Activated CD4-positive, alpha-beta memory T cell treated with anti-CD3 and anti-CD28 coated beads, Interleukin-2, amount 10 ng/mL, durations not matched to agents 7 days and 5 days (primary cell): ENCODE measurements around the gene ME3. TPM values are rescaled to one million over a fixed set of nuclear protein-coding genes. Genes with fewer than 3 reads are reported as not detected.

Experiments used
- CTCF ChIA-PET: fragments of 350-600 bp; sonication (Branson Sonifier 250); formaldehyde crosslinking; loops from one replicate; lab custom pipeline; 2021; ENCODE audit warnings: antibody characterized with exemption, inconsistent platforms; lab: Charles Lee
- POLR2A ChIA-PET: fragments of 350-600 bp; sonication (Branson Sonifier 250); formaldehyde crosslinking; loops from one replicate; lab custom pipeline; 2021; ENCODE audit warnings: antibody characterized with exemption; lab: Charles Lee
- DNase-seq: peaks from one replicate; pipeline ENCODE4 v3.0.0-alpha.2; 2020
- H3K27ac Mint-ChIP-seq: one replicate; pipeline ENCODE4 v1.8.0; 2021; ENCODE audit warnings: mild to moderate bottlenecking, mixed read lengths
- H3K27me3 Mint-ChIP-seq: one replicate; pipeline ENCODE4 v1.8.0; 2021; ENCODE audit warnings: mixed read lengths
- H3K36me3 Mint-ChIP-seq: one replicate; pipeline ENCODE4 v1.8.0; 2021; ENCODE audit warnings: low read depth, mixed read lengths
- H3K4me1 Mint-ChIP-seq: one replicate; pipeline ENCODE4 v1.8.0; 2021; ENCODE audit warnings: mixed read lengths
- H3K4me3 Mint-ChIP-seq: one replicate; pipeline ENCODE4 v1.8.0; 2021; ENCODE audit warnings: mild to moderate bottlenecking, mixed read lengths
- H3K9me3 Mint-ChIP-seq: one replicate; pipeline ENCODE4 v1.8.0; 2021; ENCODE audit warnings: mixed read lengths
- total RNA-seq, 2 experiments: library from RNA; stranded (reverse); gene quantifications; one replicate each; pipeline ENCODE4 v1.2.3, GENCODE V29; 2021

ME3 gene
- total RNA-seq, 2 experiments from 2014 or later: 0.83 to 0.93 TPM

DNA sequence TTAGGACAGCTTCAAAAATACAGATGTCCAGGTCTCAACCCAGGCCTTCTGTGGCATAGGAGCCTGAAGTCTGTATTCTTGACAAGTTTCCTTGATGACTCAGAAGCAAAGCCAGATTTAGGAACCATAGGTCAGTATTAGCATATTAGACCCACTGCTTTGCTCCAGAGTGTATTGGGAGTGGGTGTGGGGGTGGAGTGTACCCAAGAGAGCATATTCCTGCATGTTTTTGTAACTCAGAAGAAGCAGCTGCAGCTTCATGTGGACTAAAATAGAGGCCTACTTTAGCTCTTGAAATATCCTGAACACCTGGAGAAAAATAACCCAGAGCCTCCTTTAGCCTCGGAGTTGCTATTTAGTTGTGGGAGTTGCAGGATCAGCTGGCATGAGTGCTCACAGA, 191.0 kb downstream of the ME3 start:
- Mint-ChIP-seq H3K27me3 (no peaks in the 10 kb centered on the region), H3K27ac (no peak overlapping the region), H3K36me3 (no peaks in the 10 kb centered on the region), H3K4me3 (no peak overlapping the region), H3K4me1 (no peaks in the 10 kb centered on the region), H3K9me3 (no peaks in the 10 kb centered on the region)
- CTCF ChIA-PET: no interaction called here
- DNase-seq: no peak
- POLR2A ChIA-PET: no interaction called here

GRCh38 chr11:86478348-86478747, 194.1 kb downstream of the ME3 start:
- CTCF ChIA-PET: no interaction called here
- H3K4me1 Mint-ChIP-seq: no peaks in the 10 kb centered on the region
- no peaks in the 10 kb centered on the region for H3K36me3 Mint-ChIP-seq
- no peak for DNase-seq
- no peaks in the 10 kb centered on the region for H3K9me3 Mint-ChIP-seq
- H3K4me3 Mint-ChIP-seq: no peak overlapping the region
- no peak overlapping the region for H3K27ac Mint-ChIP-seq
- POLR2A ChIA-PET: no interaction called here
- no peaks in the 10 kb centered on the region for H3K27me3 Mint-ChIP-seq

DNA sequence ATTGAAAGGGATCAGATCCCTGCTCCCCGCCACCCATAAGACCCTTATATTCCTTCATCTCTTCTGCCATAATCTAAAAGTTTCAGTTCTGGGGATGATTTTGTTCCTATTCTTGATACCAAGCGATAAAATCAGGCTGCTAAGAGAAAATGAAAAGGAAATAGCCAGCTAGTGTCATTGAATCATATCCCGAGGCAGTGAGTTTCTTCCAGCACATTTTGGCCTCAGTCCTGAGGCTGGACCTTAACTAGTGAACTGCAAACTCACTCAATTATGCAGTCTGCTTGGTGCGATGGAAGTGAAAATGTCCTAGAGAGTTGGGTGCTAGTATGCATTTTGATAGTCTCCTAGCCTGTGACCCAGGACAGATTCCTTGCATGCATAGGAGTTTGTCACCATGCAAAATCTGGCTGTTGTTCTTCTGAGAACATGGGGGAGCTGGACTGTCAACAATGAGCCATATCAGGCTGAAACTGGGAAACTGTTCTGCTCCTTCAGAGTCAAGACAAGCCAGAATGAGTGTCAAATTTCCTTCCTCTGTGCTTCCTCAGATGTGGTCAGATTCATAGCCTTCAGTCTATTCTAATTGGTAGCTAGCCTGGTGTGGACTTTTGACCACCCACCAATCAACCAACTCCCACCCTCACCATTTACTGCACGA, 194.8 kb downstream of the ME3 start:
- POLR2A ChIA-PET: no interaction called here
- no peaks in the 10 kb centered on the region for H3K27me3 Mint-ChIP-seq
- CTCF ChIA-PET: no interaction called here

GRCh38 chr11:86476109-86476861, 196.1 kb downstream of the ME3 start:
- Mint-ChIP-seq H3K27ac (no peak overlapping the region), H3K4me3 (no peak overlapping the region), H3K9me3 (no peaks in the 10 kb centered on the region), H3K27me3 (no peaks in the 10 kb centered on the region), H3K4me1 (no peaks in the 10 kb centered on the region), H3K36me3 (no peaks in the 10 kb centered on the region)
- ChIA-PET CTCF (interaction anchor here (0.6 kb wide), 1 partner anchor 622 kb away, joined by 4 read pairs; no protein-coding TSS in a partner anchor), POLR2A (no interaction called here)
- no peak for DNase-seq

More for the DNA sequence above, 194.8 kb downstream of the ME3 start:
- no peaks in the 10 kb centered on the region for H3K9me3 Mint-ChIP-seq
- H3K4me1 Mint-ChIP-seq: no peaks in the 10 kb centered on the region
- H3K36me3 Mint-ChIP-seq: no peaks in the 10 kb centered on the region
- DNase-seq: no peak
- no peak overlapping the region for H3K27ac Mint-ChIP-seq
- no peak overlapping the region for H3K4me3 Mint-ChIP-seq

GRCh38 chr11:86475027-86475426, 197.4 kb downstream of the ME3 start:
- no peaks in the 10 kb centered on the region for H3K4me1 Mint-ChIP-seq
- CTCF ChIA-PET: no interaction called here
- H3K9me3 Mint-ChIP-seq: no peaks in the 10 kb centered on the region
- H3K27ac Mint-ChIP-seq: no peak overlapping the region
- DNase-seq: no peak
- no peak overlapping the region for H3K4me3 Mint-ChIP-seq
- POLR2A ChIA-PET: no interaction called here
- H3K36me3 Mint-ChIP-seq: no peaks in the 10 kb centered on the region
- no peaks in the 10 kb centered on the region for H3K27me3 Mint-ChIP-seq

DNA sequence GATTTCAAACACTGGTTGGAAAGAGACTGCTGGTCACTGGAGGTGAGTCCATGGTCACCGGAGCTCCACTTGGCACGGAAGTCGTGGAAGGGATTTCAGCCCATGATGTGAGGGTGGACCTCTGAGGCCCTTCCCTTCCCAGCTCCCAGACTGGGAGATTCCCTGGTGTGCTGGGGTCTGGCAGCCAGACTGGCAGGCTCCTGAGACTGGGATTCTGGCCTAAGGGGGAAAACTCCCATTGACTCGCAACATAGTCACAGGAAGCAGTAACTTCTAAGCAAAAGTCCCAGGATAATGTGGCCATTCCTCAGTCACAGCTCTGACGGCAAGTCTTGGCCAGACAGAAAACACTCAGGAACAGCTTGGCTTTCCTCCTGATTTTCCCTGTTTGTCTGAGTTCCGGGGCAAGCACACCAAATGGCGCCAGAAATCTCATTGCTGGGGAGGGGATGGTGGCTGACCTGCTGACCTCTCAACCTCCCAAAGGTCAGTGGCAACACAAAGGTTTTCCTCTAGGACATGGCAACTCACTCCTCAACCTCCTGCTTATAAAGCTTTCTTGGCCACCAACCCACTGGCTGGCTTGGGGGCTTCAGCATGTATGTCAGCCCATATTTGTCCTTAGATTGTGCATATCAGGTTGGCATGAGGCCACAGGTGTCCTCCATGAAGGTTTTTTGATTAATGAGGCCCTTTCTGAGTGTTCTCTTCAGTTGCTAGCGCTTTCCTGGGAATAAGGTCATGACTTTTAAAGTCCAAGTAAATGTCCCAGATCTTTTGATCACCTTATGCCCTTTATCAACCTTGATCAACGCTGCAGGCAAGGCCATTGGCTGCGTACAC, 198.2 kb downstream of the ME3 start:
- Mint-ChIP-seq H3K27me3 (no peaks in the 10 kb centered on the region), H3K27ac (no peak overlapping the region), H3K4me1 (no peaks in the 10 kb centered on the region), H3K9me3 (no peaks in the 10 kb centered on the region), H3K4me3 (no peak overlapping the region), H3K36me3 (no peaks in the 10 kb centered on the region)
- CTCF ChIA-PET: no interaction called here
- no peak for DNase-seq
- POLR2A ChIA-PET: no interaction called here

GRCh38 chr11:86469491-86470388, 202.7 kb downstream of the ME3 start:
- H3K4me1 Mint-ChIP-seq: no peaks in the 10 kb centered on the region
- no peak for DNase-seq
- POLR2A ChIA-PET: no interaction called here
- CTCF ChIA-PET: interaction anchor here (1.2 kb wide), 1 partner anchor 14 kb away, joined by 3 read pairs; no protein-coding TSS in a partner anchor
- H3K27me3 Mint-ChIP-seq: peaks cover 3% of the 10 kb centered on the region
- no peaks in the 10 kb centered on the region for H3K9me3 Mint-ChIP-seq
- no peak overlapping the region for H3K4me3 Mint-ChIP-seq
- no peak overlapping the region for H3K27ac Mint-ChIP-seq
- no peaks in the 10 kb centered on the region for H3K36me3 Mint-ChIP-seq

- ChIA-PET CTCF (no interaction called here), POLR2A (no interaction called here)
- Mint-ChIP-seq H3K36me3 (no peaks in the 10 kb centered on the region), H3K9me3 (no peaks in the 10 kb centered on the region), H3K27me3 (peaks cover 3% of the 10 kb centered on the region), H3K27ac (no peak overlapping the region), H3K4me3 (no peak overlapping the region), H3K4me1 (no peaks in the 10 kb centered on the region)
- DNase-seq: no peak
Observed at GRCh38 chr11:86468169-86468568, 204.2 kb downstream of the ME3 start.

- H3K4me3 Mint-ChIP-seq: no peak overlapping the region
- no peak for DNase-seq
- ChIA-PET CTCF (interaction anchor here (1.3 kb wide), 1 partner anchor 144 kb away, joined by 3 read pairs; no protein-coding TSS in a partner anchor), POLR2A (no interaction called here)
- peaks cover 3% of the 10 kb centered on the region for H3K27me3 Mint-ChIP-seq
- no peaks in the 10 kb centered on the region for H3K4me1 Mint-ChIP-seq
- H3K9me3 Mint-ChIP-seq: no peaks in the 10 kb centered on the region
- no peak overlapping the region for H3K27ac Mint-ChIP-seq
- H3K36me3 Mint-ChIP-seq: no peaks in the 10 kb centered on the region
Observed at GRCh38 chr11:86464509-86465221, 207.8 kb downstream of the ME3 start.

GRCh38 chr11:86463955-86464354, 208.5 kb downstream of the ME3 start:
- Mint-ChIP-seq H3K9me3 (no peaks in the 10 kb centered on the region), H3K27me3 (peaks cover 3% of the 10 kb centered on the region), H3K36me3 (no peaks in the 10 kb centered on the region), H3K4me3 (no peak overlapping the region), H3K4me1 (no peaks in the 10 kb centered on the region), H3K27ac (no peak overlapping the region)
- CTCF ChIA-PET: interaction anchor here (1.3 kb wide), 1 partner anchor 144 kb away, joined by 3 read pairs; no protein-coding TSS in a partner anchor
- POLR2A ChIA-PET: no interaction called here
- DNase-seq: no peak

GRCh38 chr11:86463120-86463519, 209.3 kb downstream of the ME3 start:
- no peaks in the 10 kb centered on the region for H3K9me3 Mint-ChIP-seq
- H3K4me1 Mint-ChIP-seq: no peaks in the 10 kb centered on the region
- no peak for DNase-seq
- no peaks in the 10 kb centered on the region for H3K36me3 Mint-ChIP-seq
- POLR2A ChIA-PET: no interaction called here
- H3K4me3 Mint-ChIP-seq: no peak overlapping the region
- peaks cover 3% of the 10 kb centered on the region for H3K27me3 Mint-ChIP-seq
- CTCF ChIA-PET: no interaction called here
- H3K27ac Mint-ChIP-seq: no peak overlapping the region

- Mint-ChIP-seq H3K27me3 (no peaks in the 10 kb centered on the region), H3K9me3 (no peaks in the 10 kb centered on the region), H3K27ac (no peak overlapping the region), H3K36me3 (no peaks in the 10 kb centered on the region), H3K4me1 (no peaks in the 10 kb centered on the region), H3K4me3 (no peak overlapping the region)
- ChIA-PET CTCF (interaction anchor here (0.6 to 2.7 kb wide), 2 partner anchors 147 to 408 kb away, joined by 3 to 12 read pairs; no protein-coding TSS in a partner anchor), POLR2A (no interaction called here)
- DNase-seq: no peak
Observed at GRCh38 chr11:86461892-86462291, 210.5 kb downstream of the ME3 start.
